ENCODE data around the gene SNTG2. TPM values are rescaled to one million over a fixed set of nuclear protein-coding genes. Genes with fewer than 3 reads are reported as not detected.

SNTG2 gene
- total RNA-seq, 1 experiment from 2014 or later: 2.1 TPM

DNA sequence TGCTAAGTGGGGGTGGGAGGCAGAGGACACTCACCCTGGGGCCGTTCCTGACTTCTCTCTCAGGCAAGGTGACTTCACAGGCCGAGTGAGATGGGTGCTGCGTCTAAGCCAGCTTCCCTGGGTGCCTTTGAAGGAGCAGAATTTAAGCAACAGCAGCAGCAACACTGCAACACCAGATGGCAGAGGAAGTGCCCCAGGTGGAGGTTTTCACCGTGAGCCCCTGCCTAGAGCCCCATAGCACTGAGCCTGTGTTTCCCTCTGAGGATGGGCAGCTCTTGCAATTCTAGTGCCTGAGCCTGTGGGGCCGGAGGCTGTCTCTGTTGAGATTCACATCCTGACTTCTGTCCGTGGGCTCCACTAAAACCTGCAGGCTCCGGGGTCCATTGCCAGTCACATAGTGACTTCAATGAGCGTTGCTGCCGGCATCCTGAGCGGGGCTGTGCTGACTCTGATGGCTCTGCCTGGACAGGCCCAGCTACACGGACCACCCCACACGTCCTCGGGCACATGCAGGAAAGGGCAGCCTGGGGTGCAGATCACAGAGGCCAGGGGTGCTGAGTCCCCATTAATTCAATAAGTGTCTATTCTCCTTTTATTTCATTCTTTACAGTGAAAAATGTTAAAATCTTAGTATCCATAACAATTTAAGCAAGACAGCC, 218.8 kb downstream of the SNTG2 start:
- H3K36me3 ChIP-seq (replicated peaks; ENCODE audit: control insufficient read depth, insufficient read depth, low read length): peaks cover 9% of the 10 kb centered on the region

DNA sequence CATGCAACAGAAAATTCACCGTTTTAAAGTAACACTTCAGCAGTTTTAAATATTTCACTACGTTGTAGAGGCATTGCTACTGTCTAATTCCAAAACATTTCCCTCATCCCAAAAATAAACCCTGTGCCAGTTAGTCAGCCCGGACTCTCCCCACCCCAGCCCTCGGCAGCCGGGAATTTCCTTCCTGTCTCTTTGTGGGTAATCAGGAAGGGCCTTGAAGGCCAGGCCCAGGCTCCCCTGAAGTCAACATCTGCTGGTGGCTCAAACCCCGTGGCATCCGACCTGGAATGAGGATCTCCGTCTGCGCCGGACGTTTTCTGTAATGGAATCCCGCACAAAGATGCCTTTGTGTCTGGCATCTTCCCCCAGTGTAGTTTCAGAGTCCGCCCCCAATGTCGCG, 219.6 kb downstream of the SNTG2 start:
- Histone ChIP-seq H3K36me3 (replicated peaks; ENCODE audit: control insufficient read depth, insufficient read depth, low read length) (peaks cover 9% of the 10 kb centered on the region), H3K27me3 (ENCODE audit: control insufficient read depth, insufficient read depth, low read length) (no peaks in the 10 kb centered on the region), H3K4me3 (ENCODE audit: insufficient read depth, low read depth, low read length) (no peak overlapping the region)
- DNase-seq: no peak

More for the DNA sequence above, 218.8 kb downstream of the SNTG2 start:
- DNase-seq: no peak
- no peak overlapping the region for H3K4me3 ChIP-seq (ENCODE audit: insufficient read depth, low read depth, low read length)
- H3K27me3 ChIP-seq (ENCODE audit: control insufficient read depth, insufficient read depth, low read length): no peaks in the 10 kb centered on the region

DNA sequence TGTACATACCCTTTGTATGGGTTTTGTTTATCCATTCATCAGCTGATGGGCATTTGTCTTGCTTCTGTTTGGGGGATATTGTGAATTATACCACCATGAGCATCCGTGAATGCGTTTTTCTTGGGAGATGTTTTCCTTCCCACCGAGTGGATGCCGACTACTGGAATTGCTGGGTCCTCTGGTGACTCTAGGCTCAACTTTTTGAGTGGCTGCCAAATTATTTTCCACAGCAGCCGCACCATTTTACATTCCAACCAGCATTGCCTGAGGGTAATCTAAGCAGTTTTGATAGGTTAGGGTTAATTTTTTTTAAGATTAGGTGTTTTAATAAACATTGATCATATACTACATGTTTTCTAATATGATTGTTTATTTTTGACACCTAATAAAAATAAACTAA, 220.1 kb downstream of the SNTG2 start:
- no peak for DNase-seq
- peaks cover 10% of the 10 kb centered on the region for H3K36me3 ChIP-seq (replicated peaks; ENCODE audit: control insufficient read depth, insufficient read depth, low read length)
- H3K4me3 ChIP-seq (ENCODE audit: insufficient read depth, low read depth, low read length): no peak overlapping the region
- no peaks in the 10 kb centered on the region for H3K27me3 ChIP-seq (ENCODE audit: control insufficient read depth, insufficient read depth, low read length)

DNA sequence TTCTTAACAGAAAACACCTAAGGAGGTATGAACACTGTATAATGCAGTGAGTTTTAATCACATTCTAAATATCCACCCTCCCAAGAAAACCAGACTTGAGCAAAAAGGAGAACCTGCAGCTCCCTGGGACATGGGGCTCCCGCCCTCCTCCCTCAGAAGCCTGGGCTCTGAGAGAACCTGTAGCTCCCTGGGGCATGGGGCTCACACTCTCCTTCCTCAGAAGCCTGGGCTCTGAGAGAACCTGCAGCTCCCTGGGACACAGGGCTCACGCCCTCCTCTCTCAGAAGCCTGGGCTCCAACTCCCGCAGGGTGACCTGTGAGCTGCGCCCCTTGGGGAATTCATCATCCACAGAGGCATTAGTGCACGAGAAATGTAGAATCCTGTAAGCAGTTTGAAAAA, 222.9 kb downstream of the SNTG2 start:
- no peak overlapping the region for H3K4me3 ChIP-seq (ENCODE audit: insufficient read depth, low read depth, low read length)
- H3K36me3 ChIP-seq (replicated peaks; ENCODE audit: control insufficient read depth, insufficient read depth, low read length): peaks cover 9% of the 10 kb centered on the region
- peak; percentile 58 for DNase-seq
- no peaks in the 10 kb centered on the region for H3K27me3 ChIP-seq (ENCODE audit: control insufficient read depth, insufficient read depth, low read length)

DNA sequence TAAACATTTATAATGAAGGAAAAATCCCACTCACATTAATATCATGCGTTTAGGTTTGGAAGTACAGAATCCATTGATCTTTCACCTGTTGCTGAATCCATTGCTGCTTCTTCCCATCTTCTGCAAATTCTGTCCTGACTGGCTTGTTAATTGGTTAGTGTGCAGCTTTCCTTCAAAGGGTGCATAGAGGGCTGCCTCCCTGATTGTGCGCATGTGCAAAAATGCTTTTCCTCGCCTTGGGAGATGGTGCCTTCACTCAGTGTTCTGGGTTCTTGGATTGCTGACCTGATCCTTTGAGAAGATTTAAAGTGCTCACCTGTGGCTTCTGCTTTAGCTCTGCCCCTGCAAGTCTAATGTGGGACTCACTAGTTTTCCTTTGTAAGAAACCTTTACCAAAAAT, 231.2 kb downstream of the SNTG2 start:
- Histone ChIP-seq H3K4me3 (ENCODE audit: insufficient read depth, low read depth, low read length) (no peak overlapping the region), H3K27me3 (ENCODE audit: control insufficient read depth, insufficient read depth, low read length) (no peaks in the 10 kb centered on the region), H3K36me3 (replicated peaks; ENCODE audit: control insufficient read depth, insufficient read depth, low read length) (no peaks in the 10 kb centered on the region)
- no peak for DNase-seq

DNA sequence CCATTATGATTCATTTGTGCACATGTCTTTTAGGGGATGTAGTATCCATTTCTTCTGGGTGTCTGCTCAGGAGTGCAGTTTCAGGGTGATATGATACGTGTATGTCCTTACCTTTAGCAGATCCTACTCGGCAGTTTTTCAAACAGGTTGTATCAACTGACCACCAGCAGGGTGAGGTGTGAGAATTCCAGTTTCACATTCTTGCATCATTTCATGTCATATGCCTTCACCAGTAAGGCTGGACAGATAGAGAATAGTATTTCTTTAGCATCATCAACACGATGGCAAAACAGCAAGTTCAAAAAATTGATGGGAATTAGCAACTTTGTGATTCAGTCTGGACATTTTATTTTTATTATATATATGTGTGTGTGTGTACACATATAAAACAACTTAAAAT, 232.7 kb downstream of the SNTG2 start:
- H3K4me3 ChIP-seq (ENCODE audit: insufficient read depth, low read depth, low read length): no peak overlapping the region
- H3K27me3 ChIP-seq (ENCODE audit: control insufficient read depth, insufficient read depth, low read length): no peaks in the 10 kb centered on the region
- no peaks in the 10 kb centered on the region for H3K36me3 ChIP-seq (replicated peaks; ENCODE audit: control insufficient read depth, insufficient read depth, low read length)
- DNase-seq: no peak

DNA sequence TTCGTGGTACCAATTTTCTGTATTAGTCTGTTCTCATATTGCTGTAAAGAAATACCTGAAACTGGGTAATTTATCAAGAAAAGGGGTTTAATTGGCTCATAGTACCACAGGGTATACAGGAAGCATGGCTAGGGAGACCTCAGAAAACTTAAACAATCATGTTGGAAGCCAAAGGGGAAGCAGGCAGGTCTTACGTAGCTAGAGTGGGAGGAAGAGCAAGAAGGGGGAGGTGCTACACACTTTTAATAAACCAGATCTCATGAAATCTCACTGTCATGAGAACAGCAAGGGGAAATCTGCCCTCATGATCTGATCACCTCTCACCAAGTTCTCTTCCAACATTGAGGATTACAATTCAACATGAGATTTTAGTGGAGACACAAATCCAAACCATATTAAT, 235.8 kb downstream of the SNTG2 start:
- Histone ChIP-seq H3K4me3 (ENCODE audit: insufficient read depth, low read depth, low read length) (no peak overlapping the region), H3K36me3 (replicated peaks; ENCODE audit: control insufficient read depth, insufficient read depth, low read length) (no peaks in the 10 kb centered on the region), H3K27me3 (ENCODE audit: control insufficient read depth, insufficient read depth, low read length) (no peaks in the 10 kb centered on the region)
- no peak for DNase-seq

DNA sequence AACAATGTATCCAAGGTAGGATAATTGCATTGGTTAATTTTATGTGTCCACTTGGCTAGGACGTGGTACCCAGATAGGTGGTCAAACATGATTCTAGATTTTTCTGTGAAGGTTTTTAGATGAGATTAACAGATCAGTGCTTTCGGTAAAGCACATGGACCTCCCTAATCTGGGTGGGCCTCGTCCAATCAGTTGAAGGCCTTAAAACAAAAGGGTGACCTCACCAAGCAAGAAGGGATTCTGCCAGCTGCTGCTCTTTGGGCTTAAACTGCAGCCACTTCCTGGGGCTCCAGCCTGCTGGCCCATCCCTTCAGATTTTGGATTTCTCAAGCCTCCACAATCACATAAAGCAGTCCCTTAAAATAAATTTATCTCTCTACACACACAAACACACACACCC, 236.5 kb downstream of the SNTG2 start:
- no peaks in the 10 kb centered on the region for H3K27me3 ChIP-seq (ENCODE audit: control insufficient read depth, insufficient read depth, low read length)
- DNase-seq: no peak
- H3K36me3 ChIP-seq (replicated peaks; ENCODE audit: control insufficient read depth, insufficient read depth, low read length): no peaks in the 10 kb centered on the region
- H3K4me3 ChIP-seq (ENCODE audit: insufficient read depth, low read depth, low read length): no peak overlapping the region

DNA sequence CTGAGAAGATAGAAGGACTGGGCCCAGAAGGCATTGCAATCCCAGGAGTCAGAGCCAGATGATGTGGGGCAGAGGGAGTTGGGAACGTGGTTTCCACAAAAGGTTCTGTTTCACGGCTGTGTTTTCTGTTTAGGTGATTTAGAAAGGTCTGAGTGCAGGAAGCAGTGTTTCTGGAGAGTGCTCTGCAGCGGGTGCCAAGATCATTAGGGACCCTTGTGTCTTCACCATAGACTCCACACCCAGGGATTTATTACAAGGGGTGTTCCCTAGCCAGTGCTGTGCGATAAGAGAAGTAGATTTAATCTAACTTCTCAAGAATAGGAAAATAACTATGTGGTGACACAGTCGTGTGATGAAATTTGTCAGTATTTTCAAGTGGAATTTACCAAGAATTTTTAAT, 241.5 kb downstream of the SNTG2 start:
- no peak for DNase-seq
- Histone ChIP-seq H3K27me3 (ENCODE audit: control insufficient read depth, insufficient read depth, low read length) (no peaks in the 10 kb centered on the region), H3K36me3 (replicated peaks; ENCODE audit: control insufficient read depth, insufficient read depth, low read length) (no peaks in the 10 kb centered on the region), H3K4me3 (ENCODE audit: insufficient read depth, low read depth, low read length) (no peak overlapping the region)

DNA sequence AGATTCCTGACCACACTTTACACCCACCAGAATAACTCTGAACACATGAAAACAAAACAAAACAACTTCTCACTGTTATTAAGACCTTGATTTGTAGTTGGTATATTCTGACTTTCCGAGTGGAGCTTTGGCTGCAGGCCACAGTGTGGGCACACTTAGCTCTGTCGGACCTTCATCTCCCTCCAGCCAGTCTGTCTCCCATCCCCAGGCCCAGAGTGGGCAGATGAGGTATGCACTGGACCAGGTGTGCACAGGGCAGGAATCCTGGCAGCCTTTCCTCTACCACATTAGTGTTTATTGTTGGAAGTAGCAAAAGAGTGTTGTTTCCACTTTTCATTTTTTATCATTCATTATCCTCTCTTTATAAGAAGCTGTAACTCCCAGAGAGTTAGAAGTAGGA, 243.2 kb downstream of the SNTG2 start:
- no peaks in the 10 kb centered on the region for H3K27me3 ChIP-seq (ENCODE audit: control insufficient read depth, insufficient read depth, low read length)
- H3K4me3 ChIP-seq (ENCODE audit: insufficient read depth, low read depth, low read length): no peak overlapping the region
- DNase-seq: no peak
- H3K36me3 ChIP-seq (replicated peaks; ENCODE audit: control insufficient read depth, insufficient read depth, low read length): no peaks in the 10 kb centered on the region

DNA sequence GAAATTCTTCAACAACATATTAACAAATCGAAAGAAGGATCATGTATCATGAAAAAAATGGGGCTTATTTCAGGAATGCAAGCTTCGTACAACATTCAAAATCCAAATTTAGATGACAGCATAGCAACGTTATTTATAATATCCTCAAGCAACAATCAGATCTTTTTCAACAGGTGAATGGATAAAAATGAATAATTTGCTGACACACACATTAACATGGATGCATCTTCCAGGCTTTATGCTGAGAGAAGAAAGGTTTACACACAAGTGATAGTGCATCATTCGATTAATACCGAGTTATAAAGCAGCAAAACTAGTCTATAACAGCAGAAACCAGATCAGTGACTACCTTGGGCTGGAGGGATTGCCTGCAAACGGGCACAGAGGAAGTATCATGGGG, 253.1 kb downstream of the SNTG2 start:
- H3K36me3 ChIP-seq (replicated peaks; ENCODE audit: control insufficient read depth, insufficient read depth, low read length): no peaks in the 10 kb centered on the region
- no peak for DNase-seq
- no peak overlapping the region for H3K4me3 ChIP-seq (ENCODE audit: insufficient read depth, low read depth, low read length)
- no peaks in the 10 kb centered on the region for H3K27me3 ChIP-seq (ENCODE audit: control insufficient read depth, insufficient read depth, low read length)

DNA sequence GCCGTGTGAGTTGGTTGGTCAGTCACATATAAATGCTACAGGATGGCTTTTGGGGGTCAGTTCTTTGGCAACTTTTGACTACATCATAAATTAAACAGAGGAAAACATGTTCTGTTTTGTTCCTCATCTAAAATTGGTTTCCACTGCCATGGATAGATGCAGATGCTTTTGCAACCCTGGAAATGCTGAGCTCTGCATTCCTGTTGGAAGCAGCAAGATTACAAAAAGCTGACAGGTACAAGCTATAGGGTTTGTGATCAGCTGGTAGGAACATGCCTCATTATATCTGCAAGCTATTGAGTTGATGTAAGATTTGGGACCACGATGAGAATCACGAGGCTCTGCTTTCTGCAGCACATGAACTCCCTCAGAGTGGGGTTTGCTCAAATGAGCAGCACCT, 255.2 kb downstream of the SNTG2 start:
- no peak for DNase-seq
- Histone ChIP-seq H3K36me3 (replicated peaks; ENCODE audit: control insufficient read depth, insufficient read depth, low read length) (peaks cover 2% of the 10 kb centered on the region; the same call in 1 of the 2 replicates), H3K4me3 (ENCODE audit: insufficient read depth, low read depth, low read length) (no peak overlapping the region), H3K27me3 (ENCODE audit: control insufficient read depth, insufficient read depth, low read length) (no peaks in the 10 kb centered on the region)

DNA sequence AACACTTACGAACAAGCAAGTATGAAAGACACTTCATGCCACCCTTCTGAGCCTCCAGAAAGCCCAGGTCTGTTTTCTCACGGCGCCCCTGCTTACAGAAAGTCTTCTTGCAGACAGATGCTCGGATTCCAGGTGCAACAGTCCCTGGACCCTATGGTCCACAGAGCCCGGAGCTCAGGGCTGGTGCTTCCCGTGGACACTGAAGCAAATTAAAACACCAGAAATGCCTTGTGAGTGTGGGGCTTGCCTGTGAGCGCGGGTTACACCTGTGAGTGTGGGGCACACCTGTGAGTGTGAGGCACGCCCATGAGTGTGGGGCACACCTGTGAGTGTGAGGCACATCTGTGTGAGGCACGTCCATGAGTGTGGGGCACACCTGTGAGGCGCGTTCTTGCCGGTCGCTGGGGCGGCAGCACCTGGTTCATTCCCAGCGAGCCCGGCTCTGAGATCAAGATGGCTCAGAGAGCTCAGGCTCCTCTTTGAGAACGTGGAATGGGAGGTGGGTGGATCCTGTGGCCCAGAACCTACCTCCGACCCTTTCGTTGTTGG, 257.4 kb downstream of the SNTG2 start:
- H3K27me3 ChIP-seq (ENCODE audit: control insufficient read depth, insufficient read depth, low read length): no peaks in the 10 kb centered on the region

DNA sequence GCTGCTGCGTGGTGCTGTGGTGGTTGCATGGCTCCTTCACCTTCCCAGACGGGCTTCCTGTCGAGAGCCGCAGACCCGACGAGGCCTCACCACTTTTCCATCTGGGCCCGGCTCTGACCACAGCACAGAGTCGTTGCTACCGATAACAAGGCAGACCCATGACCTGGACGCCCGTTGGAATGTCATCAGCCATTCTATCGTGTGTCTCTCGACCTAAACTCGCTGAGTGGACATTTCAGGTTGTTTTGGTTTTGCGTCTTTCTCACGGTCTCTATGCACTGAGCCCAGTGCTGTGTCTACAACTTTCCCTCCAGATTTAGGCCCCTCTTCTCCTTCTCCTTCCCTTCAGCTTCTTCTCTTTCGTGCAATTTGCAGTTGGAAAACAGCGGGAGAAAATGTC, 257.9 kb downstream of the SNTG2 start:
- DNase-seq: no peak
- H3K36me3 ChIP-seq (replicated peaks; ENCODE audit: control insufficient read depth, insufficient read depth, low read length): peaks cover 3% of the 10 kb centered on the region
- H3K4me3 ChIP-seq (ENCODE audit: insufficient read depth, low read depth, low read length): no peak overlapping the region
- H3K27me3 ChIP-seq (ENCODE audit: control insufficient read depth, insufficient read depth, low read length): no peaks in the 10 kb centered on the region

More for the DNA sequence above, 257.4 kb downstream of the SNTG2 start:
- Histone ChIP-seq H3K4me3 (ENCODE audit: insufficient read depth, low read depth, low read length) (no peak overlapping the region), H3K36me3 (replicated peaks; ENCODE audit: control insufficient read depth, insufficient read depth, low read length) (peaks cover 2% of the 10 kb centered on the region; the same call in 1 of the 2 replicates)
- no peak for DNase-seq

DNA sequence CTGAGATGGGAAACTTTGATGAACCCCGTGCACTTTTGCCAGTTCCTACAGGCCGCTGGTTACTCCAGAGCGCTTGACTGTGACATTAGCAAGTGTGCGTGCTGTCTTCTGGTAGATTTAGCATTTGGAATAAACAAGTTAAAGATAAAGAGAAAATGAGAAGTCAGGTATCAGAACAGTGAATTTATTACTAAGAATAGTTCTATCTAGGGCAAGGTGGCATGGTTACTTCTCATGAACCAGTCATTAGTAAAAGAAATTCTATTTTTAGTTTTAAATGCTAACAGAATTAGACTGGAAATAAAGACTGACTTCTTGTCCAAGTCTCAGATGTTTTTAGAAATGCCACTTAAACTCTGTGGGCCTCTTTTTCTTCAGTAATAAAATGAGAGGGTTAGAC, 258.6 kb downstream of the SNTG2 start:
- H3K27me3 ChIP-seq (ENCODE audit: control insufficient read depth, insufficient read depth, low read length): no peaks in the 10 kb centered on the region
- H3K4me3 ChIP-seq (ENCODE audit: insufficient read depth, low read depth, low read length): no peak overlapping the region
- peaks cover 4% of the 10 kb centered on the region for H3K36me3 ChIP-seq (replicated peaks; ENCODE audit: control insufficient read depth, insufficient read depth, low read length)
- no peak for DNase-seq

DNA sequence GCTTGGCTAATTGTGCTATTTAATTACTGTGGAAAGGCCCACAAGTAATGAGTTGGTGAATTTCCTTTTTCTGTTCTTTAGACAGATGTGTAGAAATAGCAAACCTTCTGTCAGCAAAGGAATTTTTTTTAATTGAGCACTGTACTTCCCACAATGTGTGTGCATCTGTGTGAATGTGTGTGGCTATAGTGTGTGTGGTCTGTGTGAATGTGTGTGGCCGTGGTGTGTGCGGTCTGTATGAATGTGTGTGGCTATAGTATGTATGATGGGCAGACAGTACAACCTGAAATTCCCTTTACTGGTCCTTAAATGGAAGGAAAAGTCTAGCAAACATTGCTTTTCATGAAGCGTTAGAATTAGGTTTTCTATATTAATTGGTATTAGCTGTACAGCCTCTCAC, 259.1 kb downstream of the SNTG2 start:
- no peak overlapping the region for H3K4me3 ChIP-seq (ENCODE audit: insufficient read depth, low read depth, low read length)
- H3K36me3 ChIP-seq (replicated peaks; ENCODE audit: control insufficient read depth, insufficient read depth, low read length): peaks cover 4% of the 10 kb centered on the region
- no peaks in the 10 kb centered on the region for H3K27me3 ChIP-seq (ENCODE audit: control insufficient read depth, insufficient read depth, low read length)
- DNase-seq: no peak

All from H7 (cell line).